A673 (cell line): Measurements from ENCODE around the gene SENP2.
"Not testable (repeated sequence)": the region's sequence is repeated elsewhere in the genome, so short reads cannot be mapped to it uniquely, and the experiment has no call there.

Source experiments
- EZH2 ChIP-seq: fragments of 200-600 bp; sonication (generic); IDR thresholded peaks from 2 replicates; pipeline ENCODE4 v1.6.1; 2017; ENCODE audit warnings: borderline replicate concordance, low read depth, mild to moderate bottlenecking, mixed read lengths, antibody characterized with exemption, low read length; ENCODE audit not compliant: poor library complexity, severe bottlenecking
- TF ChIP-seq, protein P1 (sequence below): fragments of 300-800, 200-600 bp; sonication (generic); conservative IDR thresholded peaks from 2 replicates; pipeline ENCODE4 v1.5.1; 2017; ENCODE audit warnings: low read depth, mild to moderate bottlenecking, antibody characterized with exemption, low read length, moderate library complexity, mixed read lengths

DNA sequence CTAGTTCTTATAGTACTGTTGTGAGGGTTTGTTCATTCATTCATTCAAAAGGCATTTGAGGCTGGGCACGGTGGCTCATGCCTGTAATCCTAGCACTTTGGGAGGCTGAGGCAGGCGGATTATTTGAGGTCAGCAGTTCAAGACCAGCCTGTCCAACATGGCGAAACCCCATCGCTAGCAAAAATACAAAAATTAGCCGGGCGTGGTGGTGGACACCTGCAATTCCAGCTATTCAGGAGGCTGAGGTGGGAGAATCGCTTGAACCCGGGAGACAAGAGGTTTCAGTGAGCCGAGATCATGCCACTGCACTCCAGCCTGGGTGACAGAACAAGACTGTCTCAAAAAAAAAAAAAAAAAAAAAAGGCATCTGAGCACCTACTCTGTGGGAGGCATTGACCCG lies 75.2 kb downstream of the SENP2 start:
- TF ChIP-seq, protein P1, sequence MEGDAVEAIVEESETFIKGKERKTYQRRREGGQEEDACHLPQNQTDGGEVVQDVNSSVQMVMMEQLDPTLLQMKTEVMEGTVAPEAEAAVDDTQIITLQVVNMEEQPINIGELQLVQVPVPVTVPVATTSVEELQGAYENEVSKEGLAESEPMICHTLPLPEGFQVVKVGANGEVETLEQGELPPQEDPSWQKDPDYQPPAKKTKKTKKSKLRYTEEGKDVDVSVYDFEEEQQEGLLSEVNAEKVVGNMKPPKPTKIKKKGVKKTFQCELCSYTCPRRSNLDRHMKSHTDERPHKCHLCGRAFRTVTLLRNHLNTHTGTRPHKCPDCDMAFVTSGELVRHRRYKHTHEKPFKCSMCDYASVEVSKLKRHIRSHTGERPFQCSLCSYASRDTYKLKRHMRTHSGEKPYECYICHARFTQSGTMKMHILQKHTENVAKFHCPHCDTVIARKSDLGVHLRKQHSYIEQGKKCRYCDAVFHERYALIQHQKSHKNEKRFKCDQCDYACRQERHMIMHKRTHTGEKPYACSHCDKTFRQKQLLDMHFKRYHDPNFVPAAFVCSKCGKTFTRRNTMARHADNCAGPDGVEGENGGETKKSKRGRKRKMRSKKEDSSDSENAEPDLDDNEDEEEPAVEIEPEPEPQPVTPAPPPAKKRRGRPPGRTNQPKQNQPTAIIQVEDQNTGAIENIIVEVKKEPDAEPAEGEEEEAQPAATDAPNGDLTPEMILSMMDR = not testable (repeated sequence)
- TF ChIP-seq EZH2 = not testable (repeated sequence)
